ENCODE measurements around the gene FAM180B. TPM values are rescaled to one million over a fixed set of nuclear protein-coding genes. Genes with fewer than 3 reads are reported as not detected.

The FAM180B gene
- total and polyA plus RNA-seq, 2 of the 13 experiments (the other 11 are each of a cell fraction or from before 2014, with no cell fraction given) = 0.40 to 1.0 TPM

DNA sequence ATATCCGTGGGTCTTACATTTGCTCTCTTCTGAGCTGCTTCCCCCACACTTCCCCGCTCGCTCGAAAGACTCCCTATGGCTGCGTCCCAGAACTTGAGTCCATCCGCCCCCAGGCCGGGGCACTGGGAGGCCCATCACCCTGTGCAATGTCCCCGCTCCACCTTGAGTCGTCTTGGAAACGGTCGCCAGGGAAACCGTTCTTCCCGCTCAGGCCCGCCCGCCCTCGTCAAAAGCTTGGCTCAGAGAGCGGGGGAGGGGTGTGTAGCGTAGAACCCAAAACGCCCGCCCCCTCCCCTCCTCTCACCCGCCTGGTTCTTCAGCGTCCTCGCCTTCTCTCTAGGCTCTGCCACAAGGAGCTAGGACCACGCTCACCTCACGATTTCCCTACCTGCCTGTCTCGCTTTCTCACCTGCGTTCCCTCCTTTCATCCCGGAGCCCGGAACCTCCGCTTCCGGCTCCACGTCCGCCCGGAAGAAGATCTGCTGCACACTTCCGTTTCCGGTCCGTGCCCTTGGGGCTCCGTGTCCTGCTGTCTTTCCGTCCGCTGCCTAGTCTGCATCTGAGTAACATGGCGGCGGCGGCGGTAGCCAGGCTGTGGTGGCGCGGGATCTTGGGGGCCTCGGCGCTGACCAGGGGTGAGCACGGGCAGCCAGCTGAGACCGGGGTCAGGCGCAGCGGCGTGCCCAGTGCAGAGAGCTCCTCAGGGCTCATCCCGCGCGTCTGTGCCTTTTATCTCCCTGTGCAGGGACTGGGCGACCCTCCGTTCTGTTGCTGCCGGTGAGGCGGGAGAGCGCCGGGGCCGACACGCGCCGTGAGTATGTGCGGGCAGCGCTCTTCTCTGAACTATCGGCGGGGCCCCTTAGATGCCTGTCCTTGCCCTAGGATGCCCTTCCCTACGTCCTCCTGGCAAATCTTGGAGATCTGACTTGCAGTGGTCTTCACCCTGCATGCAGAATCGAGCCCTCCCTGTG lies 7.7 kb upstream of the FAM180B start, which contains the start of the genes KBTBD4 and NDUFS3 (continued):
- TF ChIP-seq, protein P1, sequence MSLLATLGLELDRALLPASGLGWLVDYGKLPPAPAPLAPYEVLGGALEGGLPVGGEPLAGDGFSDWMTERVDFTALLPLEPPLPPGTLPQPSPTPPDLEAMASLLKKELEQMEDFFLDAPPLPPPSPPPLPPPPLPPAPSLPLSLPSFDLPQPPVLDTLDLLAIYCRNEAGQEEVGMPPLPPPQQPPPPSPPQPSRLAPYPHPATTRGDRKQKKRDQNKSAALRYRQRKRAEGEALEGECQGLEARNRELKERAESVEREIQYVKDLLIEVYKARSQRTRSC (CRISPR knock-in tag; IDR thresholded peaks at IDR 0.05; ENCODE audit: low read depth) = no peak
- TF ChIP-seq KDM4B (CRISPR knock-in tag; IDR thresholded peaks at IDR 0.05) (peak; percentile 98), TCF12 (IDR thresholded peaks at IDR 0.05) (no peak), TCF12 (CRISPR knock-in tag; IDR thresholded peaks at IDR 0.05) (no peak), ZNF619 (CRISPR knock-in tag; IDR thresholded peaks at IDR 0.05) (no peak; the same call in 1 of the 2 replicates), DR1 (CRISPR knock-in tag; IDR thresholded peaks at IDR 0.05) (peak; percentile 83), ZNF629 (CRISPR knock-in tag; conservative IDR thresholded peaks at IDR 0.05) (no peak), ZNF598 (CRISPR knock-in tag; IDR thresholded peaks at IDR 0.05; ENCODE audit: borderline replicate concordance) (peak; percentile 80; the same call in 1 of the 2 replicates), CBFB (CRISPR knock-in tag; IDR thresholded peaks at IDR 0.05) (peak; percentile 97), RFX5 (IDR thresholded peaks at IDR 0.05; ENCODE audit: low read depth, low read length) (no peak), ESRRA (CRISPR knock-in tag; IDR thresholded peaks at IDR 0.05; ENCODE audit: low read depth) (peak; percentile 87), FOSL1 (CRISPR knock-in tag; IDR thresholded peaks at IDR 0.05; ENCODE audit: borderline replicate concordance) (0 out of 2 replicates have a peak, but pooled peaks have one; percentile 32), YEATS2 (CRISPR knock-in tag; IDR thresholded peaks at IDR 0.05; ENCODE audit: borderline replicate concordance) (peak; percentile 99), TOE1 (CRISPR knock-in tag; IDR thresholded peaks at IDR 0.05) (peak; percentile 64; the same call in 1 of the 2 replicates), ZNF605 (CRISPR knock-in tag; IDR thresholded peaks at IDR 0.05) (peak; percentile 86), SRSF9 (IDR thresholded peaks at IDR 0.05; ENCODE audit: borderline replicate concordance, insufficient read depth, low read depth, low read length, poor library complexity, severe bottlenecking) (no peak), ZNF577 (CRISPR knock-in tag; IDR thresholded peaks at IDR 0.05; ENCODE audit: borderline replicate concordance, low read depth) (no peak), TMF1 (CRISPR knock-in tag; IDR thresholded peaks at IDR 0.05; ENCODE audit: low read depth) (peak; percentile 96), PHB2 (IDR thresholded peaks at IDR 0.05; ENCODE audit: partially characterized antibody) (no peak), TGIF2 (CRISPR knock-in tag; IDR thresholded peaks at IDR 0.05) (peak; percentile 94), CBX5 (CRISPR knock-in tag; IDR thresholded peaks at IDR 0.05; ENCODE audit: borderline replicate concordance) (peak; percentile 99)
- TF ChIP-seq, protein P2, sequence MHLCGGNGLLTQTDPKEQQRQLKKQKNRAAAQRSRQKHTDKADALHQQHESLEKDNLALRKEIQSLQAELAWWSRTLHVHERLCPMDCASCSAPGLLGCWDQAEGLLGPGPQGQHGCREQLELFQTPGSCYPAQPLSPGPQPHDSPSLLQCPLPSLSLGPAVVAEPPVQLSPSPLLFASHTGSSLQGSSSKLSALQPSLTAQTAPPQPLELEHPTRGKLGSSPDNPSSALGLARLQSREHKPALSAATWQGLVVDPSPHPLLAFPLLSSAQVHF (CRISPR knock-in tag; IDR thresholded peaks at IDR 0.05) = peak; percentile 47; the same call in 1 of the 2 replicates
- TF ChIP-seq, protein P3, sequence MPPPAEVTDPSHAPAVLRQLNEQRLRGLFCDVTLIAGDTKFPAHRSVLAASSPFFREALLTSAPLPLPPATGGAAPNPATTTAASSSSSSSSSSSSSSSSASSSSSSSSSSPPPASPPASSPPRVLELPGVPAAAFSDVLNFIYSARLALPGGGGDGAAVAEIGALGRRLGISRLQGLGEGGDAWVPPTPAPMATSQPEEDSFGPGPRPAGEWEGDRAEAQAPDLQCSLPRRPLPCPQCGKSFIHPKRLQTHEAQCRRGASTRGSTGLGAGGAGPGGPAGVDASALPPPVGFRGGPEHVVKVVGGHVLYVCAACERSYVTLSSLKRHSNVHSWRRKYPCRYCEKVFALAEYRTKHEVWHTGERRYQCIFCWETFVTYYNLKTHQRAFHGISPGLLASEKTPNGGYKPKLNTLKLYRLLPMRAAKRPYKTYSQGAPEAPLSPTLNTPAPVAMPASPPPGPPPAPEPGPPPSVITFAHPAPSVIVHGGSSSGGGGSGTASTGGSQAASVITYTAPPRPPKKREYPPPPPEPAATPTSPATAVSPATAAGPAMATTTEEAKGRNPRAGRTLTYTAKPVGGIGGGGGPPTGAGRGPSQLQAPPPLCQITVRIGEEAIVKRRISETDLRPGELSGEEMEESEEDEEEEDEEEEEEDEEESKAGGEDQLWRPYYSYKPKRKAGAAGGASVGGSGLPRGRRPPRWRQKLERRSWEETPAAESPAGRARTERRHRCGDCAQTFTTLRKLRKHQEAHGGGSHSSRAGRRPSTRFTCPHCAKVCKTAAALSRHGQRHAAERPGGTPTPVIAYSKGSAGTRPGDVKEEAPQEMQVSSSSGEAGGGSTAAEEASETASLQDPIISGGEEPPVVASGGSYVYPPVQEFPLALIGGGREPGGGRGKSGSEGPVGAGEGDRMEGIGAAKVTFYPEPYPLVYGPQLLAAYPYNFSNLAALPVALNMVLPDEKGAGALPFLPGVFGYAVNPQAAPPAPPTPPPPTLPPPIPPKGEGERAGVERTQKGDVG (CRISPR knock-in tag; IDR thresholded peaks at IDR 0.05; ENCODE audit: borderline replicate concordance) = peak; percentile 72; the same call in 1 of the 2 replicates
- TF ChIP-seq, protein P4, sequence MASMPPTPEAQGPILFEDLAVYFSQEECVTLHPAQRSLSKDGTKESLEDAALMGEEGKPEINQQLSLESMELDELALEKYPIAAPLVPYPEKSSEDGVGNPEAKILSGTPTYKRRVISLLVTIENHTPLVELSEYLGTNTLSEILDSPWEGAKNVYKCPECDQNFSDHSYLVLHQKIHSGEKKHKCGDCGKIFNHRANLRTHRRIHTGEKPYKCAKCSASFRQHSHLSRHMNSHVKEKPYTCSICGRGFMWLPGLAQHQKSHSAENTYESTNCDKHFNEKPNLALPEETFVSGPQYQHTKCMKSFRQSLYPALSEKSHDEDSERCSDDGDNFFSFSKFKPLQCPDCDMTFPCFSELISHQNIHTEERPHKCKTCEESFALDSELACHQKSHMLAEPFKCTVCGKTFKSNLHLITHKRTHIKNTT (CRISPR knock-in tag; IDR thresholded peaks at IDR 0.05) = no peak
